HAP-1 (cell line): Measurements from ENCODE around the gene CRISPLD2.

Experiments
- DNase-seq, 2 experiments: peaks; one replicate each; pipeline ENCODE4 v3.0.0-alpha.2; 2016 to 2020; ENCODE audit warnings: low spot score in 2 of 2
- H3K27me3 ChIP-seq: fragments of 250-450 bp; sonication (Bioruptor Pico); 2 replicates; pipeline ENCODE4 v1.5.1; 2020; ENCODE audit warnings: low read depth, mild to moderate bottlenecking, moderate library complexity
- H3K36me3 ChIP-seq: fragments of 250-450 bp; sonication (Bioruptor Pico); replicated peaks from 2 replicates; pipeline ENCODE4 v1.5.1; 2020; ENCODE audit warnings: mild to moderate bottlenecking
- H3K4me1 ChIP-seq: fragments of 250-450 bp; sonication (Bioruptor Pico); 2 replicates; pipeline ENCODE4 v1.5.1; 2020; ENCODE audit warnings: mild to moderate bottlenecking
- H3K4me3 ChIP-seq: fragments of 250-450 bp; sonication (Bioruptor Pico); 2 replicates; pipeline ENCODE4 v1.5.1; 2020; ENCODE audit warnings: mild to moderate bottlenecking, moderate library complexity
- H3K9me3 ChIP-seq: fragments of 250-450 bp; sonication (Bioruptor Pico); 2 replicates; pipeline ENCODE4 v1.5.1; 2020; ENCODE audit warnings: mild to moderate bottlenecking, moderate library complexity
- in situ Hi-C: fragments of 300-500 bp; cut with MboI; formaldehyde crosslinking; loops from 3 replicates; pipeline ENCODE4 v1.14.3; 2020; ENCODE audit warnings: low sequenced_read_pairs, inconsistent platforms, mixed read lengths

The CRISPLD2 gene

GRCh38 chr16:84843149-84844048 is 23.6 kb downstream of the CRISPLD2 start:
- Histone ChIP-seq H3K36me3 (no peaks in the 10 kb centered on the region), H3K4me3 (no peak overlapping the region), H3K4me1 (no peaks in the 10 kb centered on the region), H3K27me3 (peaks cover 8% of the 10 kb centered on the region; the same call in 1 of the 2 replicates), H3K9me3 (no peaks in the 10 kb centered on the region)
- no peak for DNase-seq
- in situ Hi-C loops: no loop called here

- DNase-seq: no peak
- H3K9me3 ChIP-seq: no peaks in the 10 kb centered on the region
- in situ Hi-C loops: no loop called here
- peaks cover 8% of the 10 kb centered on the region; the same call in 1 of the 2 replicates for H3K27me3 ChIP-seq
- H3K4me1 ChIP-seq: no peaks in the 10 kb centered on the region
- H3K4me3 ChIP-seq: no peak overlapping the region
- no peaks in the 10 kb centered on the region for H3K36me3 ChIP-seq
Observed at GRCh38 chr16:84844049-84844350, 24.2 kb downstream of the CRISPLD2 start.

DNA sequence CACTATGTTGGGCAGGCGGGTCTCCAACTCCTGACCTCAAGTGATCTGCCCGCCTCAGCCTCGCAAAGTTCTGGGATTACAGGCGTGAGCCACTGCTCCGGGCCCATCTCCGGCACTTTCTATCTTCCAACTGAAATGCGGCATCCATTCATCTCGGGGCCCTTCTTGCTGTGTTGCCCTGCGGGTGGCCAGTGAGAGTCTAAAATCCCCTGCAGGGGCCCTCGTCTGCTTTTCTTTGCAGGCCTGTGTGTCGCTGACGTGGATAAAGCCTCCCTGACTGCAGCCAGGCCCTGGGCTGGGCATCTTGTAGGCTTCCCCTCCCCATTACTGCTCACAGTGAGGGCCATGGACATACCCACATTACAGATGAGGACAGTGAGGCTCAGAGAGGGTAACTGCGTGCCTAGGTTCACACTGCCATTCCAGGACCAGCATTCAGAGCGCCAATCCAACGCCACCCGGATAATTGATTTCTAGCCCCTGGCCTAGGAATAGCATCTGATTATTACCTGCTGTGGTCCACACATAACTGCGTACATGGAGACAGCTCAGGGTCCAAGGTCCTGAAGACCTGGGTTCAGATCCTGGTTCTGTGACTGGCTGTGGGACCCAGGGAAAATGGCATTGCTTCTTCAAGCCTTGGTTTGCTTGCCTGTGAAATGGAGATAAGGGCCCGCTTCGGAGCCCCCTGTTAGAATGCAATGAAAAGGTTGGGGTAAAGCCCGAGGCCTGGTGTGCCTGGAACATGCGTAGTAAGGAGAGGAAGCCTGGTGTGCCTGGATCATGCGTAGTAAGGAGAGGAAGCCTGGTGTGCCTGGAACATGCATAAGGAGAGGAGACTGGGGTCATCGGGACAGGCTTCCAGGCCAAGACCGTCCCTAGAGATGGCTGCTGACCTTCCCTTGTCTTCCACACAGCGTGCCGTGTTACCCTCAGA is 25.0 kb downstream of the CRISPLD2 start:
- no peak for DNase-seq
- H3K4me3 ChIP-seq: no peak overlapping the region
- no peaks in the 10 kb centered on the region for H3K4me1 ChIP-seq
- no peaks in the 10 kb centered on the region for H3K9me3 ChIP-seq
- H3K27me3 ChIP-seq: peaks cover 8% of the 10 kb centered on the region; the same call in 1 of the 2 replicates
- no peaks in the 10 kb centered on the region for H3K36me3 ChIP-seq
- in situ Hi-C loops: no loop called here

GRCh38 chr16:84845496-84846002 is 25.8 kb downstream of the CRISPLD2 start:
- in situ Hi-C loops: no loop called here
- Histone ChIP-seq H3K27me3 (peaks cover 8% of the 10 kb centered on the region; the same call in 1 of the 2 replicates), H3K9me3 (no peaks in the 10 kb centered on the region), H3K4me3 (no peak overlapping the region), H3K4me1 (no peaks in the 10 kb centered on the region), H3K36me3 (no peaks in the 10 kb centered on the region)
- no peak for DNase-seq

DNA sequence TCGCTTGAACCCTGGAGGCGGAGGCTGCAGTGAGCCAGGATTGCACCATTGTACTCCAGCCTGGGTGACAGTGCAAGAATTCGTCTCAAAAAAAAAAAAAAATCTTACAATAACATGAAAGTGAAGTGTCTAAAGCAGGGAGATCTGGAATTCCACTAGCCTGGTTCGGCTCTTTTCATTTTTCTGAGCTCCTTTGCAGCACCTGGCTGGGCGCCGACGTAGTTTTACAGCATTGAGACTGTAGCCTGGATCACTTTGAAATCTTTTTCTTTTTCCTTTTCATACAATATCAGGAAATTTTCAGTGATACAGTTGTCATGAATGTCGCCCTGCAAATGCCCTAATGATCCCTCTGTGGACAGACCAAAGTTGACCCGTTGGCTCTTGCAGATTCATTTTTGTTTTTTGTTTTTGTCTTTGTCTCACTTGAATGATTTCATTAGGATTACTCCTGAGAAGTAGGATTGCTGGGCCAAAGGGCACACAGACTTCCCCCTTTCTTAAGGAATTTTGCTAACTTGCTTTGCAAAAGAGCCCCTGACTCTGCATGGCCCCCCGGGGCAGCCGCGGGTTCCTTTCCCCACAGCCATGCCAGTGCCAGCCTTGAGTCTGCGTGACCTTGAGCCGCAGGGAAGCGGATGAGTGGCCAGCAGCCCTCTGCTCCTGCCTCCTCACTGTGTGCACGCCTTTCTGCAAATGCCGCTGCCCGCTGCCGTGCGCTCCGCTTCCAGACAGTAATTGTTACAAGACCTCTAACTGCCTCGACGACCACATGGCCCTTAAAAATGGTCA is 28.0 kb downstream of the CRISPLD2 start:
- no peak for DNase-seq
- no peaks in the 10 kb centered on the region for H3K36me3 ChIP-seq
- H3K4me3 ChIP-seq: no peak overlapping the region
- H3K9me3 ChIP-seq: no peaks in the 10 kb centered on the region
- in situ Hi-C loops: no loop called here
- H3K4me1 ChIP-seq: no peaks in the 10 kb centered on the region
- H3K27me3 ChIP-seq: no peaks in the 10 kb centered on the region; the same call in 1 of the 2 replicates

DNA sequence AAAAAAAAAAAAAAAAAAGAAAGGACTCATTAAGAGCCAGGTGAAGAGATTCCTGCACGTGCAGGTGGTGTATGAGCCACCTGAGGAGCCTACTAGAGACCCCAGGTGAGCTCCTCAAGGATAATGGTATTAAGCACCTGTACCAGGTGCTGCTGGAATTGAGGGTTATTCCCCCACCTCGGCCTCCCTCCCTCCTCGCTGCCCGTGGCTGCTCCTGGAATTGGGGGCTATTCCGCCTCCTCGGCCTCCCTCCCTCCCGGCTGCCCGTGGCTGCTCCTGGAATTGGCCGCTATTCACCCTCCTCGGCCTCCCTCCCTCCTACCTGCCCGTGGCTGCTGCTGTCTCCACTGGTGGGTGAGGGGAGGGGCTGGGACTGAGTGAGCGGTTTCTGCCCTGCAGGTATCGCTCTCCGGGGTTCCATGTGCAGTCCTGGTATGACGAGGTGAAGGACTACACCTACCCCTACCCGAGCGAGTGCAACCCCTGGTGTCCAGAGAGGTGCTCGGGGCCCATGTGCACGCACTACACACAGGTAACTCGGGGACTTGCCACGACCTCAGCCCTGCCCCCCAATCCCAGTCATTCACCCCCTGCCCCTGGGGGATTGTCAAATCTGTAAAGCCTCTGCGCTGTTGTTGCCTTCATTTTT is 29.3 kb downstream of the CRISPLD2 start:
- no peak overlapping the region for H3K4me3 ChIP-seq
- no peaks in the 10 kb centered on the region for H3K27me3 ChIP-seq
- no peaks in the 10 kb centered on the region for H3K9me3 ChIP-seq
- in situ Hi-C loops: no loop called here
- DNase-seq: no peak
- no peaks in the 10 kb centered on the region for H3K36me3 ChIP-seq
- H3K4me1 ChIP-seq: no peaks in the 10 kb centered on the region

- Histone ChIP-seq H3K4me1 (no peaks in the 10 kb centered on the region), H3K36me3 (no peaks in the 10 kb centered on the region), H3K4me3 (no peak overlapping the region), H3K9me3 (no peaks in the 10 kb centered on the region), H3K27me3 (no peaks in the 10 kb centered on the region)
- DNase-seq: no peak
- in situ Hi-C loops: no loop called here
Observed at GRCh38 chr16:84849751-84850150, 30.0 kb downstream of the CRISPLD2 start.

- no peaks in the 10 kb centered on the region for H3K27me3 ChIP-seq
- H3K36me3 ChIP-seq: no peaks in the 10 kb centered on the region
- H3K4me1 ChIP-seq: no peaks in the 10 kb centered on the region
- no peaks in the 10 kb centered on the region for H3K9me3 ChIP-seq
- no peak for DNase-seq
- in situ Hi-C loops: no loop called here
- H3K4me3 ChIP-seq: no peak overlapping the region
Observed at GRCh38 chr16:84850714-84851113, 30.9 kb downstream of the CRISPLD2 start.

DNA sequence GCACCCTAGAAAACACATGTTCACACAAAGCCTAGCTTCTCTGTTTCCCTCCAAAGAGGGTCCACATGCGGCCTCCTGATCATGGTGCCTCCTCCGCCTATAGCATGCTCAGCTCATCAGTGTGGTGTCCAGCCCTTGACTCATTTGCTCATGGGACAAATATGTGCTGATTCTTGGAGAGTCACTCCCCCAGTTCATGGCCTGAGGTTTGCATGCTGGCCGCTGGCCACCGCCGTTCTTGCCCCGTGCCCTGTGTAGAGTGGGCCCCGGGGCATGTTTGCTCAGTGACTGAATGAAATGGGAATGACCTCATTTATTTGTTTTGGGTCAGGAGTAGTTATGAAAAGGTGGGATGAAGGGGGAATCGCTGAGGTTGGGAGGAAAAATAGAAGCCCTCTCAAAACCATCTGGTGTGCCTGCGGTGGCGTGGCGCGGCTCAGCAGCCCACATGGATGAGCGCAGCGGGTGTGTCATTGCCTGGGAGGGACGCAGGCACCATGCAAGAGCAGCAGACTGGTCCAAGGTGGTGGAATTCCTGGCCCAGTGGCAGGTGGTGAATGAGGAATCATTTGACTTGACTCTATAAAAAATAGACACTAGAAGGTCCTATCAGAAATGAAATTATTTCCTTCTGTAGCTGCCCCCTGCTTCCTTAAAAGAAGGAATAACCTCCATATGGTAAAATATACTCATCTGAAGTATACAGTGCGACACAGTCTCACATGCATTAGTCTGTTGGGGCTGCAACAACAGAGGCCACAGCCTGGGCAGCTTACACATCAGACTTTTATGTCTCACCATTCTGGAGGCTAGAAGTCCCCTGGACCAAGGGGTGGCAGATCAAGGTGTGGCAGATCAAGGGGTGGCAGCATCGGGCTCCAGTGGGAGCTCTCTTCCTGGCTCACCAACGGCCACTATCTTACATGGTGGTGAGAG is 31.7 kb downstream of the CRISPLD2 start:
- DNase-seq: no peak
- in situ Hi-C loops: no loop called here
- Histone ChIP-seq H3K27me3 (no peaks in the 10 kb centered on the region), H3K4me3 (no peak overlapping the region), H3K9me3 (no peaks in the 10 kb centered on the region), H3K4me1 (no peaks in the 10 kb centered on the region), H3K36me3 (no peaks in the 10 kb centered on the region)

- Histone ChIP-seq H3K36me3 (no peaks in the 10 kb centered on the region), H3K9me3 (no peaks in the 10 kb centered on the region), H3K4me3 (no peak overlapping the region), H3K27me3 (no peaks in the 10 kb centered on the region), H3K4me1 (no peaks in the 10 kb centered on the region)
- in situ Hi-C loops: no loop called here
- DNase-seq: no peak
Observed at GRCh38 chr16:84853534-84853933, 33.7 kb downstream of the CRISPLD2 start.

- Histone ChIP-seq H3K36me3 (no peaks in the 10 kb centered on the region), H3K4me3 (no peak overlapping the region)
- in situ Hi-C loops: no loop called here
Observed at GRCh38 chr16:84854759-84855158, 35.0 kb downstream of the CRISPLD2 start.

More at GRCh38 chr16:84854759-84855158, 35.0 kb downstream of the CRISPLD2 start:
- no peak for DNase-seq
- no peaks in the 10 kb centered on the region; the same call in 1 of the 2 replicates for H3K9me3 ChIP-seq
- H3K27me3 ChIP-seq: no peaks in the 10 kb centered on the region
- no peaks in the 10 kb centered on the region for H3K4me1 ChIP-seq
